Right lobe of liver (tissue), 6 donors: Measurements from ENCODE around the gene OXT. TPM values are rescaled to one million over a fixed set of nuclear protein-coding genes. Genes with fewer than 3 reads are reported as not detected.
"Not testable (repeated sequence)": the region's sequence is repeated elsewhere in the genome, so short reads cannot be mapped to it uniquely, and the experiment has no call there.

Experiments
- ATAC-seq, 4 donors: fragments of 200-7000 bp; cut with Tn5 transposase; one replicate each; pipeline ENCODE4 v1.9.1; 2020; ENCODE audit warnings: mild to moderate bottlenecking in 4 of 4, moderate library complexity in 4 of 4
- DNase-seq, 3 donors: peaks; one replicate each; pipeline ENCODE4 v3.0.0-alpha.2; 2020
- H3K27ac ChIP-seq, 3 donors: fragments of 200-600 bp; one replicate each; pipeline ENCODE4 v1.8.0; 2022
- H3K27me3 ChIP-seq, 2 donors: fragments of 200-600 bp; one replicate each; pipeline ENCODE4 v1.8.0; 2022
- H3K36me3 ChIP-seq, 4 donors: fragments of 200-600 bp; sonication (generic) in 1 of 4; one replicate each; pipeline versions ENCODE4 v1.5.1 to v1.8.0; 2017 to 2022; ENCODE audit warnings: control low read depth in 1 of 4
- H3K4me1 ChIP-seq, 4 donors: fragments of 200-600 bp; sonication (generic) in 1 of 4; one replicate each; pipeline versions ENCODE4 v1.5.1 to v1.8.0; 2017 to 2022; ENCODE audit warnings: control low read depth in 1 of 4
- H3K4me3 ChIP-seq, 3 donors: fragments of 200-600 bp; one replicate each; pipeline ENCODE4 v1.8.0; 2022
- H3K9me3 ChIP-seq, 4 donors: fragments of 200-600 bp; sonication (generic) in 1 of 4; one replicate each; pipeline versions ENCODE4 v1.5.1 to v1.8.0; 2017 to 2022; ENCODE audit warnings: control low read depth in 1 of 4
- CTCF ChIP-seq, 4 donors: fragments of 200-600 bp in 3 of 4; fragments of 450-650 bp in 1 of 4; IDR thresholded peaks; one replicate each; pipeline versions ENCODE4 v1.5.1 to v1.8.0; 2016 to 2022; ENCODE audit warnings: antibody characterized with exemption in 4 of 4, mild to moderate bottlenecking in 2 of 4
- POLR2A ChIP-seq: fragments of 450-650 bp; IDR thresholded peaks from one replicate; pipeline ENCODE4 v1.6.1; 2017; ENCODE audit warnings: antibody characterized with exemption, mild to moderate bottlenecking
- WGBS: methylation state at CpG from one replicate; pipeline ENCODE4 v1.1.6; 2018; ENCODE audit warnings: low coverage, low lambda C conversion rate; ENCODE audit not compliant: insufficient coverage; ENCODE audit errors: missing lambda C conversion rate; 5-methylcytosine and 5-hydroxymethylcytosine counted together
- intact Hi-C, 2 donors: fragments of 100-400 bp; cut with DNase I; formaldehyde crosslinking; loops; one replicate each; pipeline versions ENCODE4 v1.11.2 to v1.14.1; 2022
- total RNA-seq, 6 experiments: library from RNA; depleted of rRNA in 2 of 6; stranded (reverse); fragments of >200 nt in 2 of 6; fragmentation: NEBNext Ultra II Directional in 3 of 6; extraction: Animal tissue kit (Norgen Biotek cat#: 25700) in 3 of 6; gene quantifications; one replicate each; pipeline versions ENCODE4 v1.1.0 to v1.2.4, GENCODE V29; 2016 to 2023
- donor health status: DM: no; HTN: yes; CAD: no.
- donor health status: DM: no; HTN: no; CAD: no.
- donor health status: DM: no; HTN: no; CAD: no.
- donor health status: DM: no; HTN: yes; CAD: no.
- donor health status: DM: no; HTN: yes; CAD: no.

The OXT gene
- total RNA-seq, 6 experiments from 2014 or later: 1.8 to 41.2 (median 7.0) TPM

GRCh38 chr20:3071266-3071609 is 182 bp upstream of the OXT start:
- WGBS: 50% methylated on average over 3 of the region's 16 CpGs
- intact Hi-C loops: no loop called here
- DNase-seq (no peak), ATAC-seq (peak in 1 of 4 donors; percentile 1)
- no peak overlapping the region for H3K27ac ChIP-seq
- TF ChIP-seq POLR2A: no peak
- TF ChIP-seq CTCF (IDR thresholded peaks at IDR 0.05): no peak
- peak overlapping the region; percentile 38 to 49 (median 45) for H3K4me3 ChIP-seq
- peaks cover 0 to 47% (median 3%) of the 10 kb centered on the region in 4 donors for H3K4me1 ChIP-seq
- no peaks in the 10 kb centered on the region for H3K36me3 ChIP-seq
- H3K9me3 ChIP-seq: no peaks in the 10 kb centered on the region
- H3K27me3 ChIP-seq: no peaks in the 10 kb centered on the region

- H3K4me3 ChIP-seq: peak overlapping the region in 2 of 3 donors; percentile 45 to 49
- DNase-seq (no peak), ATAC-seq (no peak)
- no peaks in the 10 kb centered on the region for H3K27me3 ChIP-seq
- H3K27ac ChIP-seq: no peak overlapping the region
- 70% methylated on average over 11 of the region's 22 CpGs for WGBS
- peaks cover 0 to 39% (median 0%) of the 10 kb centered on the region in 4 donors for H3K4me1 ChIP-seq
- no peaks in the 10 kb centered on the region for H3K9me3 ChIP-seq
- no peaks in the 10 kb centered on the region for H3K36me3 ChIP-seq
- TF ChIP-seq POLR2A: no peak
- TF ChIP-seq CTCF (IDR thresholded peaks at IDR 0.05): no peak
- intact Hi-C loops: no loop called here
Observed at GRCh38 chr20:3072530-3073250, 1.3 kb downstream of the OXT start.

GRCh38 chr20:3073251-3073643 is 1.8 kb downstream of the OXT start:
- DNase-seq, ATAC-seq, H3K4me3 ChIP-seq, intact Hi-C loops, H3K9me3 ChIP-seq, H3K27me3 ChIP-seq, H3K36me3 ChIP-seq, H3K27ac ChIP-seq: not testable (repeated sequence)
- peaks cover 0 to 33% (median 0%) of the 10 kb centered on the region in 4 donors for H3K4me1 ChIP-seq
- WGBS: 66% methylated on average over 5 of the region's 8 CpGs

GRCh38 chr20:3074812-3075211 is 3.4 kb downstream of the OXT start:
- TF ChIP-seq POLR2A: no peak
- no peak for TF ChIP-seq CTCF (IDR thresholded peaks at IDR 0.05)
- no peak for ATAC-seq
- no peaks in the 10 kb centered on the region for H3K27me3 ChIP-seq
- no peak overlapping the region for H3K27ac ChIP-seq
- no peak for DNase-seq
- H3K36me3 ChIP-seq: no peaks in the 10 kb centered on the region
- H3K4me3 ChIP-seq: no peak overlapping the region
- WGBS: 63% methylated on average over 6 of the region's 6 CpGs
- no peaks in the 10 kb centered on the region for H3K9me3 ChIP-seq
- H3K4me1 ChIP-seq: peaks cover 0 to 21% (median 0%) of the 10 kb centered on the region in 4 donors
- intact Hi-C loops: no loop called here

GRCh38 chr20:3075315-3075714 is 3.9 kb downstream of the OXT start:
- H3K9me3 ChIP-seq, DNase-seq, H3K4me3 ChIP-seq, H3K27me3 ChIP-seq, ATAC-seq, H3K36me3 ChIP-seq, H3K27ac ChIP-seq, intact Hi-C loops: not testable (repeated sequence)
- H3K4me1 ChIP-seq: peaks cover 0 to 23% (median 1%) of the 10 kb centered on the region in 4 donors
- 56% methylated on average over 6 of the region's 6 CpGs for WGBS
